ENCODE results near the gene TMEM132C. TPM values are rescaled to one million over a fixed set of nuclear protein-coding genes. Genes with fewer than 3 reads are reported as not detected.

TMEM132C gene
- total and polyA plus RNA-seq, 9 donors, result 0.50 to 10.1 (median 1.2) TPM

- Histone ChIP-seq H3K4me3 (ENCODE audit: low read length) (no peak overlapping the region), H3K4me1 (ENCODE audit: control insufficient read depth, insufficient read depth, low read length) (peaks cover 6% of the 10 kb centered on the region), H3K27ac (ENCODE audit: low read length) (no peak overlapping the region), H3K27me3 (ENCODE audit: control insufficient read depth, insufficient read depth, low read length) (peaks cover 22% of the 10 kb centered on the region), H3K9me3 (replicated peaks; ENCODE audit: control insufficient read depth, low read depth, low read length) (no peaks in the 10 kb centered on the region), H3K36me3 (ENCODE audit: control insufficient read depth, insufficient read depth, low read length) (no peaks in the 10 kb centered on the region)
- DNase-seq, result no peak
- 84% methylated on average over 7 of the region's 7 CpGs for WGBS (ENCODE audit: insufficient coverage)
Measured at GRCh38 chr12:128367961-128368360, 101.0 kb downstream of the TMEM132C start.

- DNase-seq, result peak; percentile 40
- Histone ChIP-seq H3K27ac (ENCODE audit: low read length) (no peak overlapping the region), H3K27me3 (ENCODE audit: control insufficient read depth, insufficient read depth, low read length) (peaks cover 18% of the 10 kb centered on the region), H3K4me1 (ENCODE audit: control insufficient read depth, insufficient read depth, low read length) (peaks cover 7% of the 10 kb centered on the region), H3K36me3 (ENCODE audit: control insufficient read depth, insufficient read depth, low read length) (no peaks in the 10 kb centered on the region), H3K9me3 (replicated peaks; ENCODE audit: control insufficient read depth, low read depth, low read length) (no peaks in the 10 kb centered on the region), H3K4me3 (ENCODE audit: low read length) (no peak overlapping the region)
- 16% methylated on average over 7 of the region's 12 CpGs for WGBS (ENCODE audit: insufficient coverage)
Measured at GRCh38 chr12:128381541-128381940, 114.6 kb downstream of the TMEM132C start.

GRCh38 chr12:128381946-128382345 lies 115.0 kb downstream of the TMEM132C start:
- H3K27me3 ChIP-seq (ENCODE audit: control insufficient read depth, insufficient read depth, low read length), result peaks cover 18% of the 10 kb centered on the region
- 63% methylated on average over 3 of the region's 10 CpGs for WGBS (ENCODE audit: insufficient coverage)
- H3K27ac ChIP-seq (ENCODE audit: low read length), result no peak overlapping the region
- H3K9me3 ChIP-seq (replicated peaks; ENCODE audit: control insufficient read depth, low read depth, low read length), result no peaks in the 10 kb centered on the region
- no peak for DNase-seq
- no peaks in the 10 kb centered on the region for H3K36me3 ChIP-seq (ENCODE audit: control insufficient read depth, insufficient read depth, low read length)
- H3K4me3 ChIP-seq (ENCODE audit: low read length), result no peak overlapping the region
- H3K4me1 ChIP-seq (ENCODE audit: control insufficient read depth, insufficient read depth, low read length), result peaks cover 7% of the 10 kb centered on the region

- no peak overlapping the region for H3K4me3 ChIP-seq (ENCODE audit: low read length)
- H3K27ac ChIP-seq (ENCODE audit: low read length), result no peak overlapping the region
- WGBS (ENCODE audit: insufficient coverage), result 80% methylated on average over 7 of the region's 7 CpGs
- no peak for DNase-seq
- peaks cover 21% of the 10 kb centered on the region for H3K27me3 ChIP-seq (ENCODE audit: control insufficient read depth, insufficient read depth, low read length)
- peaks cover 8% of the 10 kb centered on the region for H3K4me1 ChIP-seq (ENCODE audit: control insufficient read depth, insufficient read depth, low read length)
- H3K9me3 ChIP-seq (replicated peaks; ENCODE audit: control insufficient read depth, low read depth, low read length), result no peaks in the 10 kb centered on the region
- no peaks in the 10 kb centered on the region for H3K36me3 ChIP-seq (ENCODE audit: control insufficient read depth, insufficient read depth, low read length)
Measured at GRCh38 chr12:128382946-128383345, 116.0 kb downstream of the TMEM132C start.

- Histone ChIP-seq H3K27me3 (ENCODE audit: control insufficient read depth, insufficient read depth, low read length) (peaks cover 21% of the 10 kb centered on the region), H3K27ac (ENCODE audit: low read length) (no peak overlapping the region), H3K4me3 (ENCODE audit: low read length) (no peak overlapping the region), H3K4me1 (ENCODE audit: control insufficient read depth, insufficient read depth, low read length) (peaks cover 13% of the 10 kb centered on the region), H3K36me3 (ENCODE audit: control insufficient read depth, insufficient read depth, low read length) (no peaks in the 10 kb centered on the region), H3K9me3 (replicated peaks; ENCODE audit: control insufficient read depth, low read depth, low read length) (no peaks in the 10 kb centered on the region)
- WGBS (ENCODE audit: insufficient coverage), result 70% methylated on average over 8 of the region's 18 CpGs
- DNase-seq, result no peak
Measured at GRCh38 chr12:128383357-128383937, 116.5 kb downstream of the TMEM132C start.

GRCh38 chr12:128385736-128386135 lies 118.8 kb downstream of the TMEM132C start:
- H3K27ac ChIP-seq (ENCODE audit: low read length), result no peak overlapping the region
- H3K4me3 ChIP-seq (ENCODE audit: low read length), result no peak overlapping the region
- no peak for DNase-seq
- no peaks in the 10 kb centered on the region for H3K36me3 ChIP-seq (ENCODE audit: control insufficient read depth, insufficient read depth, low read length)
- peaks cover 21% of the 10 kb centered on the region for H3K27me3 ChIP-seq (ENCODE audit: control insufficient read depth, insufficient read depth, low read length)
- peaks cover 18% of the 10 kb centered on the region for H3K4me1 ChIP-seq (ENCODE audit: control insufficient read depth, insufficient read depth, low read length)
- no peaks in the 10 kb centered on the region for H3K9me3 ChIP-seq (replicated peaks; ENCODE audit: control insufficient read depth, low read depth, low read length)
- WGBS (ENCODE audit: insufficient coverage), result 96% methylated on average over 9 of the region's 9 CpGs

GRCh38 chr12:128387811-128388422 lies 120.9 kb downstream of the TMEM132C start:
- peak; percentile 22 for DNase-seq
- WGBS (ENCODE audit: insufficient coverage), result 20% methylated on average over 9 of the region's 19 CpGs
- H3K9me3 ChIP-seq (replicated peaks; ENCODE audit: control insufficient read depth, low read depth, low read length), result no peaks in the 10 kb centered on the region
- H3K4me1 ChIP-seq (ENCODE audit: control insufficient read depth, insufficient read depth, low read length), result peaks cover 11% of the 10 kb centered on the region
- peaks cover 10% of the 10 kb centered on the region for H3K27me3 ChIP-seq (ENCODE audit: control insufficient read depth, insufficient read depth, low read length)
- H3K4me3 ChIP-seq (ENCODE audit: low read length), result no peak overlapping the region
- no peaks in the 10 kb centered on the region for H3K36me3 ChIP-seq (ENCODE audit: control insufficient read depth, insufficient read depth, low read length)
- no peak overlapping the region for H3K27ac ChIP-seq (ENCODE audit: low read length)

- DNase-seq, result peak; percentile 90
- Histone ChIP-seq H3K4me1 (ENCODE audit: control insufficient read depth, insufficient read depth, low read length) (peaks cover 11% of the 10 kb centered on the region), H3K36me3 (ENCODE audit: control insufficient read depth, insufficient read depth, low read length) (no peaks in the 10 kb centered on the region), H3K9me3 (replicated peaks; ENCODE audit: control insufficient read depth, low read depth, low read length) (no peaks in the 10 kb centered on the region), H3K27me3 (ENCODE audit: control insufficient read depth, insufficient read depth, low read length) (peaks cover 6% of the 10 kb centered on the region), H3K4me3 (ENCODE audit: low read length) (no peak overlapping the region), H3K27ac (ENCODE audit: low read length) (no peak overlapping the region)
- 28% methylated on average over 5 of the region's 14 CpGs for WGBS (ENCODE audit: insufficient coverage)
Measured at GRCh38 chr12:128388461-128389000, 121.6 kb downstream of the TMEM132C start.

GRCh38 chr12:128393346-128393745 lies 126.4 kb downstream of the TMEM132C start:
- Histone ChIP-seq H3K36me3 (ENCODE audit: control insufficient read depth, insufficient read depth, low read length) (no peaks in the 10 kb centered on the region), H3K4me1 (ENCODE audit: control insufficient read depth, insufficient read depth, low read length) (peaks cover 6% of the 10 kb centered on the region), H3K27me3 (ENCODE audit: control insufficient read depth, insufficient read depth, low read length) (no peaks in the 10 kb centered on the region), H3K27ac (ENCODE audit: low read length) (no peak overlapping the region), H3K9me3 (replicated peaks; ENCODE audit: control insufficient read depth, low read depth, low read length) (no peaks in the 10 kb centered on the region), H3K4me3 (ENCODE audit: low read length) (no peak overlapping the region)
- DNase-seq, result no peak
- WGBS (ENCODE audit: insufficient coverage), result 100% methylated on average over 1 of the region's 3 CpGs

GRCh38 chr12:128394137-128394536 lies 127.2 kb downstream of the TMEM132C start:
- no CpG with 5 or more reads among the region's 2 CpGs for WGBS (ENCODE audit: insufficient coverage)
- Histone ChIP-seq H3K9me3 (replicated peaks; ENCODE audit: control insufficient read depth, low read depth, low read length) (no peaks in the 10 kb centered on the region), H3K27me3 (ENCODE audit: control insufficient read depth, insufficient read depth, low read length) (no peaks in the 10 kb centered on the region), H3K36me3 (ENCODE audit: control insufficient read depth, insufficient read depth, low read length) (no peaks in the 10 kb centered on the region), H3K4me1 (ENCODE audit: control insufficient read depth, insufficient read depth, low read length) (peaks cover under 1% of the 10 kb centered on the region), H3K4me3 (ENCODE audit: low read length) (no peak overlapping the region), H3K27ac (ENCODE audit: low read length) (no peak overlapping the region)
- DNase-seq, result no peak
